T-helper 22 cell (primary cell): ENCODE results near the gene DDI2.

Experiments used
- DNase-seq: peaks from one replicate; pipeline ENCODE4 v3.0.0-alpha.2; 2020; ENCODE audit warnings: low read depth

The DDI2 gene

GRCh38 chr1:15702722-15703550, 85.7 kb downstream of the DDI2 start:
- DNase-seq, result no peak

- no peak for DNase-seq
Measured at GRCh38 chr1:15703562-15703961, 86.3 kb downstream of the DDI2 start.

- DNase-seq, result no peak
Measured at GRCh38 chr1:15704526-15705183, 87.4 kb downstream of the DDI2 start.

GRCh38 chr1:15705184-15705566, 87.9 kb downstream of the DDI2 start:
- no peak for DNase-seq

GRCh38 chr1:15706751-15707150, 89.5 kb downstream of the DDI2 start:
- no peak for DNase-seq

GRCh38 chr1:15707239-15707925, 90.1 kb downstream of the DDI2 start:
- no peak for DNase-seq

- no peak for DNase-seq
Measured at GRCh38 chr1:15708486-15709137, 91.4 kb downstream of the DDI2 start.

GRCh38 chr1:15709226-15709625, 92.0 kb downstream of the DDI2 start:
- DNase-seq, result no peak

GRCh38 chr1:15712168-15712567, 94.9 kb downstream of the DDI2 start:
- no peak for DNase-seq

GRCh38 chr1:15714406-15715136, 97.3 kb downstream of the DDI2 start:
- DNase-seq, result no peak

- no peak for DNase-seq
Measured at GRCh38 chr1:15717418-15718125, 100.3 kb downstream of the DDI2 start.

GRCh38 chr1:15718199-15718601, 100.9 kb downstream of the DDI2 start:
- no peak for DNase-seq
